ENCODE measurements around the gene NCK2. TPM values are rescaled to one million over a fixed set of nuclear protein-coding genes. Genes with fewer than 3 reads are reported as not detected.

NCK2 gene
- total and polyA plus RNA-seq, 2 of the 13 experiments (the other 11 are each of a cell fraction or from before 2014, with no cell fraction given): 14.8 to 23.5 TPM

- no peak for TF ChIP-seq ZNF276 (CRISPR knock-in tag; IDR thresholded peaks at IDR 0.05; ENCODE audit: low read depth)
- TF ChIP-seq ZBTB21 (CRISPR knock-in tag; IDR thresholded peaks at IDR 0.05): no peak
These were observed 68.3 kb downstream of the NCK2 start (continued) for GRCh38 chr2:105813045-105813315.

- peaks cover 2% of the 10 kb centered on the region for H3K79me2 ChIP-seq (ENCODE audit: insufficient read depth, low read length)
- no peak overlapping the region for H3K4me2 ChIP-seq (ENCODE audit: low read depth, low read length)
- H3K4me3 ChIP-seq (replicated peaks in 1 of 3; ENCODE audit: insufficient read depth in 1 of 3, low read depth in 2 of 3, low read length in 3 of 3): no peak overlapping the region
- ATAC-seq (no peak), FAIRE-seq (no peak), DNase-seq (ENCODE audit: low spot score) (no peak)
- no peak overlapping the region for H3K27ac ChIP-seq (ENCODE audit: extremely low read length, insufficient read depth, low read length)
- no peaks in the 10 kb centered on the region for H3K9me3 ChIP-seq (ENCODE audit: low read length)
- intact Hi-C loops (cut with micrococcal nuclease; ENCODE audit: unreplicated experiment) (no loop called here), in situ Hi-C loops (cut with HindIII; ENCODE audit: extremely low pct_ligation_motif_present, low pct_unique_long_range_greater_than_20kb) (no loop called here)
- ChIA-PET CTCF (ENCODE audit: low intra/inter-chr PET ratio, low total read pairs) (no interaction called here), POLR2A (no interaction called here)
- H3K36me3 ChIP-seq (replicated peaks in 1 of 2; ENCODE audit: control insufficient read depth in 1 of 2, insufficient read depth in 2 of 2, low read length in 2 of 2): peaks cover 0 to 5% of the 10 kb centered on the region in 2 experiments; a peak in 2 of 5 replicates
- no peaks in the 10 kb centered on the region for H3K27me3 ChIP-seq (ENCODE audit: control insufficient read depth in 1 of 2, insufficient read depth in 2 of 2, low read length in 2 of 2)
- H3K4me1 ChIP-seq (ENCODE audit: insufficient read depth, low read length): peaks cover 22% of the 10 kb centered on the region
- no TSS peak for BruUV-seq (replicated peaks)
- 91% methylated on average over 5 of the region's 5 CpGs for WGBS (ENCODE audit: low lambda C conversion rate)
- H2AFZ ChIP-seq (ENCODE audit: low read length): no peak overlapping the region
- H3K9ac ChIP-seq (ENCODE audit: insufficient read depth, low read depth, low read length): no peak overlapping the region
- H4K20me1 ChIP-seq (ENCODE audit: insufficient read depth, low read length): no peaks in the 10 kb centered on the region
- TF ChIP-seq ELF1 (CRISPR knock-in tag; IDR thresholded peaks at IDR 0.05): no peak
- TF ChIP-seq, protein P1, sequence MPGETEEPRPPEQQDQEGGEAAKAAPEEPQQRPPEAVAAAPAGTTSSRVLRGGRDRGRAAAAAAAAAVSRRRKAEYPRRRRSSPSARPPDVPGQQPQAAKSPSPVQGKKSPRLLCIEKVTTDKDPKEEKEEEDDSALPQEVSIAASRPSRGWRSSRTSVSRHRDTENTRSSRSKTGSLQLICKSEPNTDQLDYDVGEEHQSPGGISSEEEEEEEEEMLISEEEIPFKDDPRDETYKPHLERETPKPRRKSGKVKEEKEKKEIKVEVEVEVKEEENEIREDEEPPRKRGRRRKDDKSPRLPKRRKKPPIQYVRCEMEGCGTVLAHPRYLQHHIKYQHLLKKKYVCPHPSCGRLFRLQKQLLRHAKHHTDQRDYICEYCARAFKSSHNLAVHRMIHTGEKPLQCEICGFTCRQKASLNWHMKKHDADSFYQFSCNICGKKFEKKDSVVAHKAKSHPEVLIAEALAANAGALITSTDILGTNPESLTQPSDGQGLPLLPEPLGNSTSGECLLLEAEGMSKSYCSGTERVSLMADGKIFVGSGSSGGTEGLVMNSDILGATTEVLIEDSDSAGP (CRISPR knock-in tag; IDR thresholded peaks at IDR 0.05; ENCODE audit: borderline replicate concordance): no peak
- no peak for TF ChIP-seq RFXANK (CRISPR knock-in tag; IDR thresholded peaks at IDR 0.05)
- TF ChIP-seq ZSCAN20 (CRISPR knock-in tag; IDR thresholded peaks at IDR 0.05; ENCODE audit: borderline replicate concordance): no peak
- TF ChIP-seq HIVEP1 (CRISPR knock-in tag; IDR thresholded peaks at IDR 0.05): no peak
- TF ChIP-seq NFYB (CRISPR knock-in tag; IDR thresholded peaks at IDR 0.05): no peak
- no peak for TF ChIP-seq ZNF646 (CRISPR knock-in tag; IDR thresholded peaks at IDR 0.05)
- no peak for TF ChIP-seq ZNF564 (CRISPR knock-in tag; IDR thresholded peaks at IDR 0.05)
- no peak for TF ChIP-seq ZEB1 (IDR thresholded peaks at IDR 0.05; ENCODE audit: insufficient replicate concordance, low read depth)
- no peak for TF ChIP-seq CC2D1A (CRISPR knock-in tag; IDR thresholded peaks at IDR 0.05)
- TF ChIP-seq, protein P2, sequence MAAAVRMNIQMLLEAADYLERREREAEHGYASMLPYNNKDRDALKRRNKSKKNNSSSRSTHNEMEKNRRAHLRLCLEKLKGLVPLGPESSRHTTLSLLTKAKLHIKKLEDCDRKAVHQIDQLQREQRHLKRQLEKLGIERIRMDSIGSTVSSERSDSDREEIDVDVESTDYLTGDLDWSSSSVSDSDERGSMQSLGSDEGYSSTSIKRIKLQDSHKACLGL (CRISPR knock-in tag; IDR thresholded peaks at IDR 0.05): no peak
- no peak for TF ChIP-seq SAP130 (CRISPR knock-in tag; IDR thresholded peaks at IDR 0.05; ENCODE audit: low read depth)
- TF ChIP-seq NR1H2 (CRISPR knock-in tag; IDR thresholded peaks at IDR 0.05; ENCODE audit: borderline replicate concordance, low read depth): no peak
These were observed 68.7 kb downstream of the NCK2 start for GRCh38 chr2:105813405-105813804.

Data from HepG2 (cell line).